Mammary epithelial cell (primary cell): ENCODE measurements around the gene GPRC5B.

Experiments
- EZH2 ChIP-seq: IDR thresholded peaks from 2 replicates; pipeline ENCODE4 v1.6.1; 2012; ENCODE audit warnings: low read length, inconsistent platforms, borderline replicate concordance
- TF ChIP-seq, protein P1 (sequence below), 2 donors: IDR thresholded peaks in 1 of 2; conservative IDR thresholded peaks in 1 of 2; 2 replicates each; pipeline ENCODE4 v1.5.1; 2011 to 2012; ENCODE audit warnings: inconsistent platforms in 2 of 2, low read length in 2 of 2, mild to moderate bottlenecking in 2 of 2, control low read depth in 1 of 2, low read depth in 1 of 2; ENCODE audit not compliant: insufficient read depth in 1 of 2; ENCODE audit errors: extremely low read depth in 1 of 2

DNA sequence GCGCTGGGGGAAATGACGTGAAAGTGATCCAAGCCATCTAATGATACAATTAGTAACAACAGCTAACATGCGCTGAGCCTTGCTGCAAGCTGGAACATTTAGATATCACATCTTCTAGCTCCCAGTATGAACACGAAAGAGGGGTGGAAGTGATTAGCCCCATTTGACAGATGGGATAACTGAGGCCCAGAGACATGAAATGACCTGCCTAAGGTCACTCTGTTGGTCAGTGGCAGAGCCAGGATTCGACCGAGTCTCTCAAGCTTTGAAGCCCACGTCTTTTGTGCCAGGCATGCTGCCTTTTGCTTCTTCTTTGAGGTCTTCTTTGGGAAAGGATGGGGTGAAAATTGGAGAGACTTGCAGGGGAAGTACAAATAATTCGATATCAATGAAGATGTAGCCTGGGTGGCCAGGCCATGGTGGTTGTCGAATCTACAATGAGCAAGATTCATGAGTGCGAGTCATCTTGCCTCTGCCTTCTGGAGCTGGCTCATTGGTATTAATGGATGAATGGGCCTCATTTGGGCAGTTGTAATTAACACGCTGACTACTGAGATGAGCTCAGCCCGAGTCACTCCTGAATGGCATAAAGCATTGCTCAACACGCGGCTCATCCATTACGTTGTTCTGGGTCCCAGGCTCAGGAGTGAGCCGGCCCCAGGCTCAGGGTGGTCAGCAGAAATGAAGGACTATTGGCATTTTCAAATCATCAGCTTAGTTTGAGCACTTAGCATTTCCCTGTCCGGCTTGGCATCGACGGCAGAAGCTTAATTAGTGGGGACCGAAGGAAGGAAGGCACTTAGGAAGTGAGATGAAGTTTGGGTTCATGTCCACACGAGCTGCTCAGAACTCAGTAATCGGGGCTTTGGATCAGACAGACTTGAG lies 28.0 kb upstream of the GPRC5B start:
- TF ChIP-seq EZH2: no peak
- TF ChIP-seq, protein P1, sequence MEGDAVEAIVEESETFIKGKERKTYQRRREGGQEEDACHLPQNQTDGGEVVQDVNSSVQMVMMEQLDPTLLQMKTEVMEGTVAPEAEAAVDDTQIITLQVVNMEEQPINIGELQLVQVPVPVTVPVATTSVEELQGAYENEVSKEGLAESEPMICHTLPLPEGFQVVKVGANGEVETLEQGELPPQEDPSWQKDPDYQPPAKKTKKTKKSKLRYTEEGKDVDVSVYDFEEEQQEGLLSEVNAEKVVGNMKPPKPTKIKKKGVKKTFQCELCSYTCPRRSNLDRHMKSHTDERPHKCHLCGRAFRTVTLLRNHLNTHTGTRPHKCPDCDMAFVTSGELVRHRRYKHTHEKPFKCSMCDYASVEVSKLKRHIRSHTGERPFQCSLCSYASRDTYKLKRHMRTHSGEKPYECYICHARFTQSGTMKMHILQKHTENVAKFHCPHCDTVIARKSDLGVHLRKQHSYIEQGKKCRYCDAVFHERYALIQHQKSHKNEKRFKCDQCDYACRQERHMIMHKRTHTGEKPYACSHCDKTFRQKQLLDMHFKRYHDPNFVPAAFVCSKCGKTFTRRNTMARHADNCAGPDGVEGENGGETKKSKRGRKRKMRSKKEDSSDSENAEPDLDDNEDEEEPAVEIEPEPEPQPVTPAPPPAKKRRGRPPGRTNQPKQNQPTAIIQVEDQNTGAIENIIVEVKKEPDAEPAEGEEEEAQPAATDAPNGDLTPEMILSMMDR (conservative IDR thresholded peaks at IDR 0.05 in 1 of 2, IDR thresholded peaks at IDR 0.05 in 1 of 2; ENCODE audit: extremely low read depth in 1 of 2, insufficient read depth in 1 of 2, low read depth in 1 of 2, low read length in 2 of 2): no peak
